ENCODE measurements around the gene SLC24A3.

Gene SLC24A3

GRCh38 chr20:19427913-19428312 lies 215.5 kb downstream of the SLC24A3 start:
- TF ChIP-seq ZNF274 (IDR thresholded peaks at IDR 0.05; ENCODE audit: low read depth, low read length) = no peak
- no peak overlapping the region for H3K4me3 ChIP-seq (ENCODE audit: low read length)

DNA sequence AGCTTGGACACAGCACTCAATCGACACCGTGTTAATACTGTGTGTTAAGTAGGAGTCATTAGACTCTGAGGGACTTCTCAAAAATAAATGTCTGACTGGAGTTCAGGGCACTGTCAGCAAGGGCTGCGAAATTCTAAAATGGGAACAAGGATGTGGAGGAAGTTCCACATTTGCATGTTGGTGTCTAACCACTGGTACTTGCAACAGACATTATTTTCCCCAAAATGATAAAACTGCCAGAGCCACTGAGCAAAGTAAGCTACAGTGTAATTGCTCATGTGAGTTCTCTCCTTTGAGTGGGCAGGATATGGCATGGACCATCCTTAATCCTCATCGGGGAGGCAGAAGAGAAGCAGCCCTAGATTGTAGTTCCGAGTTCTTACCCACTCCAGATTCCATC lies 215.9 kb downstream of the SLC24A3 start:
- H3K4me3 ChIP-seq (ENCODE audit: low read length) = no peak overlapping the region
- no peak for TF ChIP-seq ZNF274 (IDR thresholded peaks at IDR 0.05; ENCODE audit: low read depth, low read length)

DNA sequence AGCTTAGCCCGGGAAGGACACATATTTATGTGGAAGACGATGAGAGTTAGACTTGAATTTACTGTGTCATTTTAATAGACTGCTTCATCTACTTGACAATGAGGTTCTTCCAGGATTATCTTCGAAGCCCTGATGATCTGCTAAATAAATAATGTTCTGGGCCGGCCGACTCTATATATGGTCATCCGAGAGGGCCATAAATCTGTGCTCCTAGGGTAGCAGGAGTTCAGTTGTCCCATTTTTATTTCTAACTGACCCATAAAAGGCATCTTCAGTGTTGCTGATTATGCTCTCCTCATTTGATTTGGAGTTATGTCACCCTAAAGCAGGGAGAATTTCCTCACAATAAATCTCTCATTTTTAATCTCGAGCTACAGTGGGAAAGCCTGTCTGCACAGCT lies 217.1 kb downstream of the SLC24A3 start:
- TF ChIP-seq ZNF274 (IDR thresholded peaks at IDR 0.05; ENCODE audit: low read depth, low read length) = no peak
- no peak overlapping the region for H3K4me3 ChIP-seq (ENCODE audit: low read length)

DNA sequence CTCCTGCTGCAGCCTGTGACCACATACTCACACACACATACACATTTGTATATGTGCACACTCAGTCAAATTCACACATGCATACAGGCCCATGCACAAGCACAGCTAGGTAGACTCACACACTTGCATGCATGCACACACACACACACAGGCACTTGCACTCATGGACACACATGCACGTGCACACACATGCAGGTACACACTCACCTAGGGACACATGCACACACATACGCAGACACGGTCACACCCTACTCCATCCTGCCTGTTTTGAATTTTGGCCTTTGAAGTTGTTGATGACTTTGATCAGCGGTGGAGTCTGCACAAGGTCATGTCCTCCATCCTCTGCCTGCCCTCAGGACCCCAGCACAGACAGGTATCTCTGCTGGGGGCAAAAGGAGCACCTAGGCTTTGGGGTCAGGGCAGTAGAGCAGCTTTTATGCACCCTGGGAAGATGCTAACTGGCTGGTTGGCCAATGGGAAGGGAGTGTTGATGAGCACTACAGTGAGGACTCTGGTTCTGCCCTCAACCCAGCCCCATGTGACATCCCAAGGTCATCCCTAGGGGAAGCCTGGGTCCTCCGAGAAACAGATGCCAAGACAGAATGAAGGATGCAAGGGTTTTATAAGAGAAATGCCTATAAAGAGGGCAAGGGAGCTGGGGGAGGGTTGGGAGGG lies 218.3 kb downstream of the SLC24A3 start:
- no peak for TF ChIP-seq ZNF274 (IDR thresholded peaks at IDR 0.05; ENCODE audit: low read depth, low read length)
- H3K4me3 ChIP-seq (ENCODE audit: low read length) = no peak overlapping the region

DNA sequence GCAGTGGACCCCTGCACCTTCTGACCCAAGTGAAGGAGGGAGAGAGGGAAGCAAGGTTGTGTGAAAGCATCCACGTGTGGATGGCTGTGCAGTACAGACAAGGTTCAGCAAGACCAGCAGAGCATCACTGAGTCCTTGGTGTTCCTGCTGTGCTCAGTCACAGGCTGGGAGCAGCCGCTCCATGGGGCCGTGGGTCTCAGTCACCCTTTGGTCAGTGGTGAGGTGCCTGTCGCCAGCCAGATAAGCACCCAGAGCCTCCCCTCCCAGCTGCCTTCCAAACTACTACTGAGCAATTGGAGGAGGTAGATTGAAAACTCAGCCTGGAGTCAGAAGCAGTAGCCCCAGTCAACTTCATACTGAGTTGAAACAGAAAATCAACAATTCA lies 218.9 kb downstream of the SLC24A3 start:
- H3K4me3 ChIP-seq (ENCODE audit: low read length) = no peak overlapping the region
- TF ChIP-seq ZNF274 (IDR thresholded peaks at IDR 0.05; ENCODE audit: low read depth, low read length) = no peak

GRCh38 chr20:19431906-19432305 lies 219.5 kb downstream of the SLC24A3 start:
- TF ChIP-seq ZNF274 (IDR thresholded peaks at IDR 0.05; ENCODE audit: low read depth, low read length) = no peak
- no peak overlapping the region for H3K4me3 ChIP-seq (ENCODE audit: low read length)

GRCh38 chr20:19433371-19434350 lies 221.2 kb downstream of the SLC24A3 start:
- no peak for TF ChIP-seq ZNF274 (IDR thresholded peaks at IDR 0.05; ENCODE audit: low read depth, low read length)
- no peak overlapping the region for H3K4me3 ChIP-seq (ENCODE audit: low read length)

GRCh38 chr20:19435316-19435715 lies 222.9 kb downstream of the SLC24A3 start:
- no peak overlapping the region for H3K4me3 ChIP-seq (ENCODE audit: low read length)
- TF ChIP-seq ZNF274 (IDR thresholded peaks at IDR 0.05; ENCODE audit: low read depth, low read length) = no peak

- TF ChIP-seq ZNF274 (IDR thresholded peaks at IDR 0.05; ENCODE audit: low read depth, low read length) = no peak
- H3K4me3 ChIP-seq (ENCODE audit: low read length) = no peak overlapping the region
Measured at GRCh38 chr20:19435821-19436220, 223.4 kb downstream of the SLC24A3 start.

DNA sequence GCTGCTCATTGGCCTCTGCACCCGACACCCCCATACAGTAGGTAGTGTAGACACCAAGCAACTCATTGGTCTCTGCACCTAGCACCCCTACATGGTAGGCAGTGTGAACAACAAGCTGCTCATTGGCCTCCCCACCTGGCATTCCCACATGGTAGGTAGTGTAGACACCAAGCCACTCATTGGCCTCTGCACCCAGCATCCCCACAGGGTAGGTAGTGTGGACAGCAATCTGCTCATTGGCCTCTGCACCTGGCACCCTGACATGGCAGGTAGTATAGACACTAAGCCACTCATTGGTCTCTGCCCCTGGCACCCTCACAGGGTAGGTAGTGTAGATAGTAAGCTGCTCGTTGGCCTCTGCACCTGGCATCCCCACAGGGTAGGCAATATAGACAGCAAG lies 226.0 kb downstream of the SLC24A3 start:
- TF ChIP-seq ZNF274 (IDR thresholded peaks at IDR 0.05; ENCODE audit: low read depth, low read length) = no peak
- H3K4me3 ChIP-seq (ENCODE audit: low read length) = no peak overlapping the region

- no peak overlapping the region for H3K4me3 ChIP-seq (ENCODE audit: low read length)
- TF ChIP-seq ZNF274 (IDR thresholded peaks at IDR 0.05; ENCODE audit: low read depth, low read length) = no peak
Measured at GRCh38 chr20:19440660-19441527, 228.5 kb downstream of the SLC24A3 start.

DNA sequence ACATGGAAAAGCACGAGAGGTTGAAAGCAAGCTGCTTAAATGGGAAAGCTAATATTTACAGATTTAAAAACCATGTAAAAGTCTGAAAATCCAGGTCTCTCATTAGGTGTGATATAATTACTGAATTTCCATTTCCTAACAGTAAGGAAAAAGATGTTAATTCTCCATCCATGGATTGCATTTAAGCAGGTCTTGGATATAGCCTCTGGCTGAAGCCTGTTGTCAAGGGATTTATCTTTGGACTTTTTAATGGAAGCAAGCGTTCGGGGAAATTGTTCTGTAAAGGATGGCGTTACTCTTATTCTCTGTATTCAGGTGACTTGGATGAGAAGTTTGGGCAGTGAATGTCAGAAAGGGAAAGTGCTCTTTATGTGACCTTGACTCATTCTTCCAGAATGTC lies 233.8 kb downstream of the SLC24A3 start:
- TF ChIP-seq ZNF274 (IDR thresholded peaks at IDR 0.05; ENCODE audit: low read depth, low read length) = no peak
- H3K4me3 ChIP-seq (ENCODE audit: low read length) = no peak overlapping the region

DNA sequence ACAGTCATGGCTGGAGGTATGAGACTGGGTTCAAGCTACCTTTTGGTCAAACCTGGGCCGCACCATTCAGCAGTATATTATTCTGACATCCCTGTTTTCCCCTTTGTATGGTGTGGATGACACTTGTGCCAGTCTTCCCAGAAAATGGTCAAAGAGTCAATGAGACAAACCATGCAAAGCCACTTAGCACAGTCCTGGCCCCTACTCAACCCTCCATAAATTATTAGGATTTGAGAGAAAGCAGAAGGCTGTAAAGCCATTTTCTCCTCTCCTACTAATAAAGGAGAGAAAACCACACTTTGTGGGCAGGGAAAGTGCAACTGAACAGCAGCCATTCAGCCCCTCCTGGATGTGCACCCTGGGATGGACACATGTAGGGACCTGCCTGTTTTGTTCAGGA lies 236.2 kb downstream of the SLC24A3 start:
- no peak overlapping the region for H3K4me3 ChIP-seq (ENCODE audit: low read length)
- no peak for TF ChIP-seq ZNF274 (IDR thresholded peaks at IDR 0.05; ENCODE audit: low read depth, low read length)

DNA sequence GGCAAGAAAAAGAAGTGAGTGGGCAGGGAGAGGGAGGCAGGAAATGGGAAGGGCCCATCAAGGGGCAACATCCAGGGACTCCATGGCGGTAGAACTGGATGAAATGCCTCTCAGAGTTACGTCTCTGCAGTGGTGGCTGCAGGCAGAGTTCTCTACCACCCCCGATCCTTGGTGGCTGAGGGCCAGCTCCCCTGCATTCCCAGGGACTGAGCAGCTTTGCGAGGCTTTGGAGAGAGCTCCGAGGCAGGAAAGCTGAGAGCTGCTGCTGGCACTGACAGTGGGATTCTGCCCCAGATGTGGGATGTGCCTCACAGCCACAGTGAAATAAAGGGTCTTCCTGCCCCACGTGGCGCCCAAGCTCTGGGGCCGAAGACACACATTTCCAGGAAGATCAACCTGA lies 236.6 kb downstream of the SLC24A3 start:
- H3K4me3 ChIP-seq (ENCODE audit: low read length) = no peak overlapping the region
- TF ChIP-seq ZNF274 (IDR thresholded peaks at IDR 0.05; ENCODE audit: low read depth, low read length) = no peak

Measured in GM08714 (cell line).